ENCODE measurements around the gene ZNF225. TPM values are rescaled to one million over a fixed set of nuclear protein-coding genes. Genes with fewer than 3 reads are reported as not detected.

The ZNF225 gene
- total and polyA plus RNA-seq, 9 of the 15 experiments (the other 6 are each of a cell fraction or from before 2014, with no cell fraction given): 1.4 to 4.2 (median 2.2) TPM

DNA sequence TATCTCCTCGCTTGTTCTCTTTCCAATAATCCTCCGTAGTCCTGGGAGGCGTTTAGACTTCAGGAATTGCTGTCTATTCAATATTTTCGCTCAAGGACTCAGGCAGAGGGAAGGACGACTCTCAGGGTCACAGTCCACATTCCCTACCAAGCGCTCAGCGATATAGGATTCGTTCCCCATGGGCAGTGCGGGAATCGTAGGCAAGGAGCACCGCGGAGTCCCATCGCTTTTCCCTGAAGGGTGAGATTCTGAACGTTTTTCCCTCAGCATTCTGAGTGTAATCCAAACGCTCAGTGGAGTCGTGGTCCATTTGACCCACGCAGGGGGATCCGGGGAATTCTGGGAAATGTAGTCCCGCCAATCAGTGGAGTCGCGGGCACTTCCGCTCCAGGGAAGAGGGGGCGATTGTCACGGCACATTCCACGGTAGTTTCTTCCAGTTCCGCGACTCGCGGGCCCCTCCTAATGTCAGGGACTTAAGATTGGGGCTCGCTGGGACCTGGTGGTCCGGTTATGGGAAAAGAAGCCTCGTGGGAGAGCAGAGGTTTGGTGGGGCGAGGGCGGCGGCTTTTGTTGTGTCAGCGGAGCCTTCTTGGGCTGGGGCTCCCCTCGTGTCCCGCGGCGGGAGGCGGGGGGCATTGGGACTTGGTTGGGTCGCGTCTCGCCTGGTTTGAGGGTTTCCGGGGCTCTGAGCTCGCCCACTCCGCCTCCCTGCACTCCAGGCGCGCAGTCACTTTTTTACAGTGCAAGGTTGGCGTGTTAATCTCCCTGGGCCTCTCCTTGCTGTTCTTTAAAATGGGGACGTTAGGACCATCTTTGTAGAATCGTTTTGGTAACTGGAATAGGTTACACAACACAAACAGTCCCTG lies 28.2 kb downstream of the ZNF225 start, which contains the start of gene ZNF234 (continued):
- TF ChIP-seq NFRKB (IDR thresholded peaks at IDR 0.05; ENCODE audit: low read depth) (no peak), ZNF3 (CRISPR knock-in tag; IDR thresholded peaks at IDR 0.05) (no peak), KAT2B (IDR thresholded peaks at IDR 0.05; ENCODE audit: low read depth, low read length) (no peak), CHD1 (IDR thresholded peaks at IDR 0.05; ENCODE audit: low read length) (no peak), ZNF197 (CRISPR knock-in tag; IDR thresholded peaks at IDR 0.05; ENCODE audit: low read depth) (no peak), ZBED1 (IDR thresholded peaks at IDR 0.05) (no peak), PTTG1 (tag; IDR thresholded peaks at IDR 0.05; ENCODE audit: low read depth) (no peak), CHD2 (IDR thresholded peaks at IDR 0.05; ENCODE audit: low read depth, low read length) (no peak), ZNF239 (CRISPR knock-in tag; IDR thresholded peaks at IDR 0.05) (no peak), DIDO1 (tag; IDR thresholded peaks at IDR 0.05; ENCODE audit: low read depth) (no peak), ZNF589 (CRISPR knock-in tag; IDR thresholded peaks at IDR 0.05; ENCODE audit: low read depth) (no peak), TAF7 (tag; IDR thresholded peaks at IDR 0.05) (no peak), CREM (IDR thresholded peaks at IDR 0.05; ENCODE audit: low read depth) (no peak), ZNF224 (CRISPR knock-in tag; IDR thresholded peaks at IDR 0.05) (no peak), CBFA2T3 (IDR thresholded peaks at IDR 0.05) (no peak), COPS2 (conservative IDR thresholded peaks at IDR 0.05) (no peak), HDAC8 (tag; IDR thresholded peaks at IDR 0.05) (no peak), ZNF408 (CRISPR knock-in tag; IDR thresholded peaks at IDR 0.05; ENCODE audit: low read depth) (no peak), HIVEP1 (CRISPR knock-in tag; IDR thresholded peaks at IDR 0.05) (no peak)
- TF ChIP-seq, protein P1, sequence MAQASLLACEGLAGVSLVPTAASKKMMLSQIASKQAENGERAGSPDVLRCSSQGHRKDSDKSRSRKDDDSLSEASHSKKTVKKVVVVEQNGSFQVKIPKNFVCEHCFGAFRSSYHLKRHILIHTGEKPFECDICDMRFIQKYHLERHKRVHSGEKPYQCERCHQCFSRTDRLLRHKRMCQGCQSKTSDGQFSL (CRISPR knock-in tag; IDR thresholded peaks at IDR 0.05): no peak
- TF ChIP-seq, protein P1 (tag; IDR thresholded peaks at IDR 0.05): no peak
- TF ChIP-seq, protein P2, sequence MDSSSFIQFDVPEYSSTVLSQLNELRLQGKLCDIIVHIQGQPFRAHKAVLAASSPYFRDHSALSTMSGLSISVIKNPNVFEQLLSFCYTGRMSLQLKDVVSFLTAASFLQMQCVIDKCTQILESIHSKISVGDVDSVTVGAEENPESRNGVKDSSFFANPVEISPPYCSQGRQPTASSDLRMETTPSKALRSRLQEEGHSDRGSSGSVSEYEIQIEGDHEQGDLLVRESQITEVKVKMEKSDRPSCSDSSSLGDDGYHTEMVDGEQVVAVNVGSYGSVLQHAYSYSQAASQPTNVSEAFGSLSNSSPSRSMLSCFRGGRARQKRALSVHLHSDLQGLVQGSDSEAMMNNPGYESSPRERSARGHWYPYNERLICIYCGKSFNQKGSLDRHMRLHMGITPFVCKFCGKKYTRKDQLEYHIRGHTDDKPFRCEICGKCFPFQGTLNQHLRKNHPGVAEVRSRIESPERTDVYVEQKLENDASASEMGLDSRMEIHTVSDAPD (CRISPR knock-in tag; IDR thresholded peaks at IDR 0.05): no peak
- TF ChIP-seq, protein P3, sequence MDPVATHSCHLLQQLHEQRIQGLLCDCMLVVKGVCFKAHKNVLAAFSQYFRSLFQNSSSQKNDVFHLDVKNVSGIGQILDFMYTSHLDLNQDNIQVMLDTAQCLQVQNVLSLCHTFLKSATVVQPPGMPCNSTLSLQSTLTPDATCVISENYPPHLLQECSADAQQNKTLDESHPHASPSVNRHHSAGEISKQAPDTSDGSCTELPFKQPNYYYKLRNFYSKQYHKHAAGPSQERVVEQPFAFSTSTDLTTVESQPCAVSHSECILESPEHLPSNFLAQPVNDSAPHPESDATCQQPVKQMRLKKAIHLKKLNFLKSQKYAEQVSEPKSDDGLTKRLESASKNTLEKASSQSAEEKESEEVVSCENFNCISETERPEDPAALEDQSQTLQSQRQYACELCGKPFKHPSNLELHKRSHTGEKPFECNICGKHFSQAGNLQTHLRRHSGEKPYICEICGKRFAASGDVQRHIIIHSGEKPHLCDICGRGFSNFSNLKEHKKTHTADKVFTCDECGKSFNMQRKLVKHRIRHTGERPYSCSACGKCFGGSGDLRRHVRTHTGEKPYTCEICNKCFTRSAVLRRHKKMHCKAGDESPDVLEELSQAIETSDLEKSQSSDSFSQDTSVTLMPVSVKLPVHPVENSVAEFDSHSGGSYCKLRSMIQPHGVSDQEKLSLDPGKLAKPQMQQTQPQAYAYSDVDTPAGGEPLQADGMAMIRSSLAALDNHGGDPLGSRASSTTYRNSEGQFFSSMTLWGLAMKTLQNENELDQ (CRISPR knock-in tag; IDR thresholded peaks at IDR 0.05; ENCODE audit: borderline replicate concordance): no peak
- TF ChIP-seq, protein P4, sequence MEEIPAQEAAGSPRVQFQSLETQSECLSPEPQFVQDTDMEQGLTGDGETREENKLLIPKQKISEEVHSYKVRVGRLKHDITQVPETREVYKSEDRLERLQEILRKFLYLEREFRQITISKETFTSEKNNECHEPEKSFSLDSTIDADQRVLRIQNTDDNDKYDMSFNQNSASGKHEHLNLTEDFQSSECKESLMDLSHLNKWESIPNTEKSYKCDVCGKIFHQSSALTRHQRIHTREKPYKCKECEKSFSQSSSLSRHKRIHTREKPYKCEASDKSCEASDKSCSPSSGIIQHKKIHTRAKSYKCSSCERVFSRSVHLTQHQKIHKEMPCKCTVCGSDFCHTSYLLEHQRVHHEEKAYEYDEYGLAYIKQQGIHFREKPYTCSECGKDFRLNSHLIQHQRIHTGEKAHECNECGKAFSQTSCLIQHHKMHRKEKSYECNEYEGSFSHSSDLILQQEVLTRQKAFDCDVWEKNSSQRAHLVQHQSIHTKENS (CRISPR knock-in tag; IDR thresholded peaks at IDR 0.05): no peak

Data from K562 (cell line).